22Rv1 (cell line): ENCODE data around the gene GFER.

Experiments used
- H3K27ac ChIP-seq: fragments of 450-650 bp; 2 replicates; pipeline ENCODE4 v1.5.1; 2017
- CTCF ChIP-seq: fragments of 450-650 bp; IDR thresholded peaks from 2 replicates; pipeline ENCODE4 v1.5.1; 2017; ENCODE audit warnings: mild to moderate bottlenecking
- ZFX ChIP-seq: fragments of 450-650 bp; IDR thresholded peaks from 2 replicates; pipeline ENCODE4 v1.6.1; 2017; ENCODE audit warnings: antibody characterized with exemption, borderline replicate concordance

Gene GFER

GRCh38 chr16:1991588-1991947, 7.6 kb downstream of the GFER start:
- H3K27ac ChIP-seq = peak overlapping the region; percentile 78
- TF ChIP-seq CTCF (no peak), ZFX (no peak)

GRCh38 chr16:1991948-1992703, 8.1 kb downstream of the GFER start:
- TF ChIP-seq CTCF (no peak), ZFX (no peak)

GRCh38 chr16:1992704-1993317, 8.8 kb downstream of the GFER start:
- TF ChIP-seq ZFX (no peak), CTCF (no peak)
- H3K27ac ChIP-seq = peak overlapping the region; percentile 78

More at GRCh38 chr16:1991948-1992703, 8.1 kb downstream of the GFER start:
- peak overlapping the region; percentile 78 for H3K27ac ChIP-seq

GRCh38 chr16:1993731-1994131, 9.7 kb downstream of the GFER start:
- TF ChIP-seq CTCF (no peak), ZFX (no peak)
- H3K27ac ChIP-seq = peak overlapping the region; percentile 78

- no peak overlapping the region for H3K27ac ChIP-seq
- no peak for TF ChIP-seq CTCF
- no peak for TF ChIP-seq ZFX
Observed at GRCh38 chr16:1997494-1998359, 13.7 kb downstream of the GFER start.

GRCh38 chr16:1998360-1998835, 14.4 kb downstream of the GFER start:
- H3K27ac ChIP-seq = no peak overlapping the region
- no peak for TF ChIP-seq CTCF
- TF ChIP-seq ZFX = no peak
